ENCODE data around the gene CAPN10.

CAPN10 gene

GRCh38 chr2:240564561-240565332 is 21.8 kb upstream of the CAPN10 start:
- DNase-seq, result peak; percentile 59

- peak; percentile 97 for DNase-seq
Measured at GRCh38 chr2:240565333-240566202, 21.0 kb upstream of the CAPN10 start.

GRCh38 chr2:240566203-240567136 is 20.1 kb upstream of the CAPN10 start:
- DNase-seq, result peak; percentile 97

GRCh38 chr2:240567137-240567871 is 19.2 kb upstream of the CAPN10 start:
- DNase-seq, result peak; percentile 57

GRCh38 chr2:240567872-240568677 is 18.5 kb upstream of the CAPN10 start, which contains the start of gene RNPEPL1:
RNPEPL1 (plus strand) TSS chr2:240568484; CDS start chr2:240568587, 103 bp downstream.
- DNase-seq, result peak; percentile 56

- peak; percentile 53 for DNase-seq
Measured at GRCh38 chr2:240568678-240569522, 17.6 kb upstream of the CAPN10 start.

- no peak for DNase-seq
Measured at GRCh38 chr2:240569523-240569997, 17.0 kb upstream of the CAPN10 start.

GRCh38 chr2:240569998-240570530 is 16.5 kb upstream of the CAPN10 start:
- DNase-seq, result no peak

GRCh38 chr2:240570531-240571313 is 15.8 kb upstream of the CAPN10 start:
- DNase-seq, result no peak

GRCh38 chr2:240571314-240571973 is 15.1 kb upstream of the CAPN10 start:
- no peak for DNase-seq

- DNase-seq, result no peak
Measured at GRCh38 chr2:240572141-240573031, 14.1 kb upstream of the CAPN10 start.

- DNase-seq, result no peak
Measured at GRCh38 chr2:240573071-240573515, 13.4 kb upstream of the CAPN10 start.

- no peak for DNase-seq
Measured at GRCh38 chr2:240573516-240574385, 12.8 kb upstream of the CAPN10 start.

GRCh38 chr2:240574386-240575100 is 12.0 kb upstream of the CAPN10 start:
- no peak for DNase-seq
